ENCODE data around the gene PLAAT1.

Gene PLAAT1

GRCh38 chr3:193253986-193254660 lies 13.1 kb downstream of the PLAAT1 start:
- DNase-seq = no peak

GRCh38 chr3:193261970-193262369 lies 20.9 kb downstream of the PLAAT1 start:
- no peak for DNase-seq

GRCh38 chr3:193262707-193263106 lies 21.7 kb downstream of the PLAAT1 start:
- DNase-seq = no peak

GRCh38 chr3:193269343-193270028 lies 28.5 kb downstream of the PLAAT1 start:
- DNase-seq = no peak

GRCh38 chr3:193270451-193270850 lies 29.4 kb downstream of the PLAAT1 start:
- no peak for DNase-seq

GRCh38 chr3:193271101-193271840 lies 30.2 kb downstream of the PLAAT1 start:
- DNase-seq = no peak

GRCh38 chr3:193292386-193292785 lies 51.4 kb downstream of the PLAAT1 start:
- no peak for DNase-seq

- no peak for DNase-seq
Observed at GRCh38 chr3:193295985-193296384, 55.0 kb downstream of the PLAAT1 start.

GRCh38 chr3:193297421-193297820 lies 56.4 kb downstream of the PLAAT1 start:
- DNase-seq = no peak

- DNase-seq = no peak
Observed at GRCh38 chr3:193301433-193301832, 60.4 kb downstream of the PLAAT1 start.

GRCh38 chr3:193305356-193305755 lies 64.3 kb downstream of the PLAAT1 start:
- DNase-seq = no peak

- DNase-seq = no peak
Observed at GRCh38 chr3:193310914-193311723, 70.1 kb downstream of the PLAAT1 start.

- DNase-seq = no peak
Observed at GRCh38 chr3:193313061-193313958, 72.3 kb downstream of the PLAAT1 start.

GRCh38 chr3:193314161-193314560 lies 73.1 kb downstream of the PLAAT1 start:
- DNase-seq = no peak

GRCh38 chr3:193317682-193318300 lies 76.8 kb downstream of the PLAAT1 start:
- no peak for DNase-seq

All from activated CD4-positive, alpha-beta T cell treated with anti-CD3 and anti-CD28 coated beads, Interleukin-2, amount 50 U/mL, for 48 hours (primary cell).